IMR-90 (cell line): ENCODE data around the gene THUMPD2.

Source experiments
- CEBPB ChIP-seq: IDR thresholded peaks from 2 replicates; pipeline ENCODE4 v1.6.1; 2012; ENCODE audit warnings: low read depth, low read length, improper control_type of control experiment
- FOS ChIP-seq: fragments of 150-350 bp; IDR thresholded peaks from 2 replicates; pipeline ENCODE4 v1.6.1; 2016; ENCODE audit warnings: low read depth, low read length
- POLR2A ChIP-seq: IDR thresholded peaks from 2 replicates; pipeline ENCODE4 v1.6.1; 2012; ENCODE audit warnings: mild to moderate bottlenecking, low read depth, low read length
- RAD21 ChIP-seq: IDR thresholded peaks from 2 replicates; pipeline ENCODE4 v1.6.1; 2012; ENCODE audit warnings: low read length, improper control_type of control experiment
- TF ChIP-seq, protein P1 (sequence below): conservative IDR thresholded peaks from 2 replicates; pipeline ENCODE4 v1.5.1; 2012; ENCODE audit warnings: mild to moderate bottlenecking, low read depth, low read length, improper control_type of control experiment
- TF ChIP-seq, protein P2 (sequence below): fragments of 150-350 bp; IDR thresholded peaks from 2 replicates; pipeline ENCODE4 v1.6.1; 2017; ENCODE audit warnings: mild to moderate bottlenecking, antibody characterized with exemption, low read length, low read depth

DNA sequence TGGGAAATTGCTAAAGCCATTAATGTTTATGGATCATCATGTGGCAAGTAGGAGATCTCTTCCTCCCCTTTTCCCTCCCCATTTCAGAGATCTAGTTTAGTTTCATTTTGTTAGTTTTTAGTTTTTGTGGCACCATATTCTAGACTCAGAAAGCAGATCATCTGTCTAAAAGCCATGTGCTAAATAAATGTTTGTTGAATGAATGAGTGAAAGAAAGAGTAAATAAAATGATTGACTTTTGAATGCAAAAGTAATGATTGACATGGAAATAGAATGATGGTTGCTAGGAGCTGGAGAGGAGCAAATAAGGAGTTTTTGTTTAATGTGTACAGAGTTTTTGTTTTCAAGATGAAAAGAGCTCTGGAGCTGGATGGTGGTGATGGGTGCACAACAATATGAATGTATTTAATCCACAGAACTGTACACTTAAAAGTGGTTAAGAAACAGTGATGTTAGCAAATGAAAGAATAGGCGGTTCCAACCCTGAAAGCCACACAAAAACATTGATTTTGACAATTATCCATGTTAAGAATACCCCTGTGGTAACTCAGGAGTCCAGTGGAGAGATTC is 89.7 kb downstream of the THUMPD2 start:
- TF ChIP-seq, protein P1, sequence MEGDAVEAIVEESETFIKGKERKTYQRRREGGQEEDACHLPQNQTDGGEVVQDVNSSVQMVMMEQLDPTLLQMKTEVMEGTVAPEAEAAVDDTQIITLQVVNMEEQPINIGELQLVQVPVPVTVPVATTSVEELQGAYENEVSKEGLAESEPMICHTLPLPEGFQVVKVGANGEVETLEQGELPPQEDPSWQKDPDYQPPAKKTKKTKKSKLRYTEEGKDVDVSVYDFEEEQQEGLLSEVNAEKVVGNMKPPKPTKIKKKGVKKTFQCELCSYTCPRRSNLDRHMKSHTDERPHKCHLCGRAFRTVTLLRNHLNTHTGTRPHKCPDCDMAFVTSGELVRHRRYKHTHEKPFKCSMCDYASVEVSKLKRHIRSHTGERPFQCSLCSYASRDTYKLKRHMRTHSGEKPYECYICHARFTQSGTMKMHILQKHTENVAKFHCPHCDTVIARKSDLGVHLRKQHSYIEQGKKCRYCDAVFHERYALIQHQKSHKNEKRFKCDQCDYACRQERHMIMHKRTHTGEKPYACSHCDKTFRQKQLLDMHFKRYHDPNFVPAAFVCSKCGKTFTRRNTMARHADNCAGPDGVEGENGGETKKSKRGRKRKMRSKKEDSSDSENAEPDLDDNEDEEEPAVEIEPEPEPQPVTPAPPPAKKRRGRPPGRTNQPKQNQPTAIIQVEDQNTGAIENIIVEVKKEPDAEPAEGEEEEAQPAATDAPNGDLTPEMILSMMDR: no peak
- TF ChIP-seq, protein P2, sequence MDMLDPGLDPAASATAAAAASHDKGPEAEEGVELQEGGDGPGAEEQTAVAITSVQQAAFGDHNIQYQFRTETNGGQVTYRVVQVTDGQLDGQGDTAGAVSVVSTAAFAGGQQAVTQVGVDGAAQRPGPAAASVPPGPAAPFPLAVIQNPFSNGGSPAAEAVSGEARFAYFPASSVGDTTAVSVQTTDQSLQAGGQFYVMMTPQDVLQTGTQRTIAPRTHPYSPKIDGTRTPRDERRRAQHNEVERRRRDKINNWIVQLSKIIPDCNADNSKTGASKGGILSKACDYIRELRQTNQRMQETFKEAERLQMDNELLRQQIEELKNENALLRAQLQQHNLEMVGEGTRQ: no peak
- TF ChIP-seq POLR2A (no peak), CEBPB (no peak), RAD21 (no peak), FOS (no peak)
